ENCODE data around the gene RTTN.

DNA sequence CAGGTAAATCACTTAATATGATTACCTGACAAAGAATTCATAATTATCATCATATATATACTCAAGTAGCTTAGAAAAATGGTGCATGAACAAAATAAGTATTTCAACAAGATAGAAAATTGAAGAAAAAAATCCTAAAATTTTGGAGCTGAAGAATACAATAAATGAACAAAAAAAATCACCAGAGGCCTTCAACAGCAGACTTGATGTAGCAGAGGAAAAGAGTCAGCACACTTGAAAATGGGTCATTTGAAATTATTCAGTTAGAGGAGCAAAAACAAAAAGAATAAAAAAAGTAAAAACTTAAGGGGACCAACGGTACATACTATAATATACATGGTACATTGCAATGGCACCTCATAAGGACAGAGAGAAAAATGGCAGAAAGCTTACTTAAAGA, 217.6 kb downstream of the RTTN start:
- TF ChIP-seq JUND (IDR thresholded peaks at IDR 0.05) = no peak
- TF ChIP-seq, protein P1, sequence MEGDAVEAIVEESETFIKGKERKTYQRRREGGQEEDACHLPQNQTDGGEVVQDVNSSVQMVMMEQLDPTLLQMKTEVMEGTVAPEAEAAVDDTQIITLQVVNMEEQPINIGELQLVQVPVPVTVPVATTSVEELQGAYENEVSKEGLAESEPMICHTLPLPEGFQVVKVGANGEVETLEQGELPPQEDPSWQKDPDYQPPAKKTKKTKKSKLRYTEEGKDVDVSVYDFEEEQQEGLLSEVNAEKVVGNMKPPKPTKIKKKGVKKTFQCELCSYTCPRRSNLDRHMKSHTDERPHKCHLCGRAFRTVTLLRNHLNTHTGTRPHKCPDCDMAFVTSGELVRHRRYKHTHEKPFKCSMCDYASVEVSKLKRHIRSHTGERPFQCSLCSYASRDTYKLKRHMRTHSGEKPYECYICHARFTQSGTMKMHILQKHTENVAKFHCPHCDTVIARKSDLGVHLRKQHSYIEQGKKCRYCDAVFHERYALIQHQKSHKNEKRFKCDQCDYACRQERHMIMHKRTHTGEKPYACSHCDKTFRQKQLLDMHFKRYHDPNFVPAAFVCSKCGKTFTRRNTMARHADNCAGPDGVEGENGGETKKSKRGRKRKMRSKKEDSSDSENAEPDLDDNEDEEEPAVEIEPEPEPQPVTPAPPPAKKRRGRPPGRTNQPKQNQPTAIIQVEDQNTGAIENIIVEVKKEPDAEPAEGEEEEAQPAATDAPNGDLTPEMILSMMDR (IDR thresholded peaks at IDR 0.05) = no peak
- TF ChIP-seq GATA2 (CRISPR knock-in tag; IDR thresholded peaks at IDR 0.05) = no peak
- no peak for TF ChIP-seq TCF12 (IDR thresholded peaks at IDR 0.05)
- TF ChIP-seq YY1 (IDR thresholded peaks at IDR 0.05; ENCODE audit: low read depth) = no peak
- TF ChIP-seq TAF1 (IDR thresholded peaks at IDR 0.05; ENCODE audit: borderline replicate concordance, low read depth, low read length) = no peak

Measured in SK-N-SH (cell line).